HG03354 (cell line): ENCODE results near the gene ADK.
"Not testable (repeated sequence)": the region's sequence is repeated elsewhere in the genome, so short reads cannot be mapped to it uniquely, and the experiment has no call there.

Source experiments
- ATAC-seq: cut with Tn5 transposase; IDR thresholded peaks from one replicate; pipeline ENCODE4 v1.9.1; 2021; ENCODE audit warnings: mild to moderate bottlenecking; ENCODE audit not compliant: unreplicated experiment, poor library complexity, severe bottlenecking

Gene ADK

GRCh38 chr10:74330646-74331045 lies 179.6 kb downstream of the ADK start:
- no peak for ATAC-seq

DNA sequence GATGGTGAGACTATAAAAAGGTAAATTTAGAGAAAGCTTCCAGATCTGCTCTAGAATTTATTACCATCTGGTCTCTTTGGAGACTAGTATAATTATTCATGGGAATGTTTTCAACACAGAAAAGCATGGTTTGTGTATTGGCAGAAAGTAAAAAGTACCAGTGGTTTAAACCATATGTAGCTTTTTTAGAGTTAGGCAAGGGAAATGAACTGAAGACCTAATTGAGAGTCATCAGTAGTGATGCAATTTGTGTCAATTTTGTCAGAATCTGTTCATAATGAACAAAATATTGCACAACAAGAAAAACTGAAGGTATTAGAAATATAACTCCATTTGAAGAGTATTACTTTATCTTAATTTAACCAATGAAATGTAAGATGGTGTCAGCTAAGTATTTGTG lies 181.4 kb downstream of the ADK start:
- no peak for ATAC-seq

- ATAC-seq: no peak
Measured at GRCh38 chr10:74333174-74333573, 182.2 kb downstream of the ADK start.

DNA sequence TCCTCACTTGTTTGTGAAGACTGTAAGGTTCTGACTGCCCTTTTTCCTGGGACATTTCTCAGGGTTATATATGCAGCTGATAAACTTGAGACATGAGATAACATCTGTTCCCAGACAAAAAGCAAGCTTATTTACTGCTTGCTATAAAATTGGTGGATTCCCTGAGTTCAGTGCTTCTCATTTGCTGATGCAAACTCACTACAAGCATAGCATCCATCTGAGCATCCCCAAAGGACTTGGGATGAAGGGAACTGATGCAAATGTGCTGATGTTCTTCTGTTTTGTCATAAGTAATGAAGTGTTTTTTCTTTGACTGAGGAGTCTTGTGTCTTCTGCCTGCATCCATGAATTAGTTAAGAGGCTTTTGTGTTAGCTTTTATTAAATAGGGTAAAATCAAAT lies 183.2 kb downstream of the ADK start:
- ATAC-seq: no peak

GRCh38 chr10:74335501-74335900 lies 184.5 kb downstream of the ADK start:
- ATAC-seq: no peak

- ATAC-seq: no peak
Measured at GRCh38 chr10:74337330-74338016, 186.5 kb downstream of the ADK start.

- ATAC-seq: no peak
Measured at GRCh38 chr10:74342991-74343390, 192.0 kb downstream of the ADK start.

GRCh38 chr10:74343804-74344203 lies 192.8 kb downstream of the ADK start:
- no peak for ATAC-seq

- ATAC-seq: no peak
Measured at GRCh38 chr10:74344306-74344705, 193.3 kb downstream of the ADK start.

GRCh38 chr10:74347522-74347921 lies 196.5 kb downstream of the ADK start:
- ATAC-seq: no peak

DNA sequence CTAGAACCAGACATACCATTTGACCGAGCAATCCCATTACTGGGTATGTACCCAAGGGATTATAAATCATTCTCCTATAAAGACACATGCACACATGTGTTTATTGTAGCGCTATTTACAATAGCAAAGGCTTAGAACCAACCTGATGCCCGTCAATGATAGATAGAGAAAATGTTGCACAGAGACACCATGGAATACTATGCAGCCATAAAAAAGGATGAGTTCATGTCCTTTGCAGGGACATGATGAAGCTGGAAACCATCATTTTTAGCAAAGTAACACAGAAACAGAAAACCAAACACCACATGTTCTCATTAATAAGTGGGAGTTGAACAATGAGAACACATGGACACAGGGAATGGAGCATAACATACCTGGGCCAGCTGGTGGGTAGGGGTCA lies 202.0 kb downstream of the ADK start:
- ATAC-seq: not testable (repeated sequence)

- no peak for ATAC-seq
Measured at GRCh38 chr10:74361678-74362077, 210.7 kb downstream of the ADK start.

DNA sequence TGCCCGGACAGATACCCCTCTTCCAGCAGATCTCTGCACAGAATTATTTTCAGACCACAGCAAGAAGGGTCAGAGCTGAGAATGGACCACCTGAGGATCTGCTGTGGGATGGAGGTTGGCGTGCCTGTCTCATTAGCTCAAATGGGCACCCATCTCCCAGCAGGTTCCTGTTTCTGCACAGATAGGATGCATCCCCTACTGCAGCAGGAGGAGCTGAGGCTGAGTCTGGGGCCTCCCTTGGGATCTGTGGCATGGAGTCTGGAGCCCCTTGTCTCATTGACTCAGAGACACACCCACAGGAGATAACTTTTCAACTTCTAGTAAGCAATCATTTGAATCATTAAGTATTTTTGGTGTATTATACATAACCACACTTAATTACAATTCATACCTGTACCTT lies 212.7 kb downstream of the ADK start:
- ATAC-seq: no peak

- ATAC-seq: no peak
Measured at GRCh38 chr10:74365109-74365508, 214.1 kb downstream of the ADK start.

- ATAC-seq: no peak
Measured at GRCh38 chr10:74371696-74372095, 220.7 kb downstream of the ADK start.

- no peak for ATAC-seq
Measured at GRCh38 chr10:74373059-74373458, 222.0 kb downstream of the ADK start.

DNA sequence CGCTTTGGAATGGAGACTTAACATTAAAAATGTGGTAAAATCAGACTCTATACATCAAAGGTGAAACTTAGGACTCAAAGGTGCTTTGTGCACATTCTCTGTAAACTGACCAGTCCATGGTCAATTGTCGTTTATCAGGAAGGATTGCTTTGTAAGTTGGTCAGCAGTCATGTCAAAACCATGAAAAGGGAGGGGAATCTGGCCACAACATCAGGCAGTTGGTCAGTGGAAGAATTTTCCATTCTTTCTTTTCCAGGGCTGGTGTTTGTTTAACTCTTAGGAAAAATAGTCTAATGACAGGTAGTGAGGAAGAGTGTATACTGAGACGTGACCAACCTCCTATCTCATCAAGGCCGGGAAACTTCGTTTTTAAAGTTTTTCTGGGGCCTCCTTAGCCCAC lies 226.5 kb downstream of the ADK start:
- no peak for ATAC-seq

DNA sequence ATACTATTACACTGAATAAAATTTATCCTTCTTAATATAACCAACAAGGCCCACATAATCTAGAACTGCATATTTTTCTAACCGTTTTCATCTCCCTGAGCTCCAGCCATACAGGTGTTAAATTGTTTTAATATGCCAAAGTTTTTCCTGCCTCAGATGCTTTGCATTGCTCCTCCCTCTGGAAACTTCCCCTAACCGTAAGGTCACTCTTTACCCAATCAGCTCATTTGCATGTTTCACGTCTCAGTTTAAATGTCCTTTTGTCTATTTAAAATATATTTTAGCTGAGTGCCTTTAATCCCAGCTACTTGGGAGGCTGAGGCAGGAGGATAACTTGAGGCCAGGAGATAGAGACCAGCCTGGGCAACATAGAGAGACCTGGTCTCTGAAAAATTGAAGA lies 228.5 kb downstream of the ADK start:
- ATAC-seq: no peak

DNA sequence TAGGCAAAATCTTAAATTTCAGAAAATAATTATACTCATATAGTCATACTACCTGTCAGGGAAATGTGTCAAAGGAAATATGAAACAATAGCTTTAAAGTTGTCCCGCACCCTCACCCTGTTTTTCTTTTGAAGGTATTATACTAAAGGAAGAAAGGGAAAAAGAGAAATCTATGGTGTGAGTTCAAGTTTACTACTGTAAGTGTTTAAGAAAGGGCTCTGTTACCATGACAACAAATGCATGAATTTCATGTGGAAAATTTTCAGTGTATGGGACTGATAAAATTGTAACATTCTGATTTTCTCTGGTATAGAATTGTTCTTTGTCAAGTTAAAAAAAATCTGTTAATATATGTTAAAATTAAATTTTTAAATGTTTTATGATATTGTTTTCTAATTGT lies 229.8 kb downstream of the ADK start:
- no peak for ATAC-seq

DNA sequence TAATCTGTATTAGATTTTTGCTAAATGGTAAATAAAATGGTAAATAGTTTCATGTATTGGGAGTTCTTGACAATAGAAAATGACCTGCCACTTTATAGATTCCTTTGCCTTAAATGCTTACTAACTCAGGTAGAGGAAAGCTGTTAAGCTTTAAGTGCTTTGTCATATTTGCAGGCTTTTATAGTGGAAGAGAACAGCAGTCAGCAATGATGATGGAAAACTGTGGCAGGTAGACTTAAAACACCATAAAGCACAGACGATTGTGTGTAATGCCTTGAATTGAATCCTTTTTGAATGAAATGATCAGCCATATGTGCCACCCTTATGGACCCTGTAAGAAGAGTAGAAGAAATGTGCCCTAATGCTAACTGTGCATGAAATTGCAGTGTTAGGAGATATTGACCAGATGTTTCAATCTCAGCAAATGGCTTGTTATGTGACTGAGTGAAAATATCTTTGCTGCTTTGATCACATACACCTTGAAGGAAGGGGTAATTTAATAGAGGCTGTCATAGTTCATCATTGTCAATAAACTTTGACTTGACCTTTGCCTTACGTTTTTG lies 230.4 kb downstream of the ADK start:
- ATAC-seq: no peak

DNA sequence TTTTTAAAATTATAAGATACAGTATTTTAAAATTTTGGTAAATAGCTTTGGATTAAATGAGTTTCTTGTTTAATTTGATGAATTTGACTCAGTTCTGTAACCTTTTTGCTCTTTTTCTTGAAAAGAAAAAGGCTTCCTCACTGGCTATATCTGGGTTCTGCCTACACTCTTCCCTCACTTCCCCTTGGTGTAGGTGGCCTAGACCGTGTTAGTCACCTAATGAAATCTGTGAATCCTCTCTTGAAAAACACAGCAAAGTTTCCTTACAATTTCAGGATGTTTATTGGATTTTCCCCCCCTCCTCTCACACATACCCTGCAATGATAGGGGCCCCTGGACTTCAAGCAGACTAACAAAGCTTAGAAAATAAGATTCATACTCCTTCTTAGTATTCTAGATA lies 231.6 kb downstream of the ADK start:
- no peak for ATAC-seq

DNA sequence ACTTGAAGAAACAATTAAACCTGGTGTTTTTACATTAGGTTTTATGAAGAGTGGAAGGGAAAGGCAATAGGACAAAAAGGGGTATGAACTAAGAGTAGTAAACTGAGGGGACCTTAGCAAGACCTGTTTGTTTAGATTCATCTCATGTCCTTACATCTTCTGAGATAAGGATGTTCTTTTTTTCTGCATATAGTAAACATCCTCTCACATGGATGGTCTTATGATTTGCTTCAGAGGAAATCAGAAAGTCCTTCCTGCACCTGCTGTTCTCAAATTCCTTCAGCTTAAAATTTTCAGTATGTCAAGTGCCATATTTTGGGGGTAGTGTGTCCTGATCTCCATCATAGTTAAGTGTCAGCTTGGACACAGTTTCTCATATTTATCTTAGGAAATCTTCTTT lies 232.6 kb downstream of the ADK start:
- ATAC-seq: no peak
